ENCODE results near the gene TMEM200A. TPM values are rescaled to one million over a fixed set of nuclear protein-coding genes. Genes with fewer than 3 reads are reported as not detected.
A peak's percentile ranks its signal among the peaks of the same experiment; 100 is the strongest.

The TMEM200A gene
- total and polyA plus RNA-seq, 10 of the 15 experiments (the other 5 are each of a cell fraction or from before 2014, with no cell fraction given), result 5.5 to 12.4 (median 9.6) TPM

DNA sequence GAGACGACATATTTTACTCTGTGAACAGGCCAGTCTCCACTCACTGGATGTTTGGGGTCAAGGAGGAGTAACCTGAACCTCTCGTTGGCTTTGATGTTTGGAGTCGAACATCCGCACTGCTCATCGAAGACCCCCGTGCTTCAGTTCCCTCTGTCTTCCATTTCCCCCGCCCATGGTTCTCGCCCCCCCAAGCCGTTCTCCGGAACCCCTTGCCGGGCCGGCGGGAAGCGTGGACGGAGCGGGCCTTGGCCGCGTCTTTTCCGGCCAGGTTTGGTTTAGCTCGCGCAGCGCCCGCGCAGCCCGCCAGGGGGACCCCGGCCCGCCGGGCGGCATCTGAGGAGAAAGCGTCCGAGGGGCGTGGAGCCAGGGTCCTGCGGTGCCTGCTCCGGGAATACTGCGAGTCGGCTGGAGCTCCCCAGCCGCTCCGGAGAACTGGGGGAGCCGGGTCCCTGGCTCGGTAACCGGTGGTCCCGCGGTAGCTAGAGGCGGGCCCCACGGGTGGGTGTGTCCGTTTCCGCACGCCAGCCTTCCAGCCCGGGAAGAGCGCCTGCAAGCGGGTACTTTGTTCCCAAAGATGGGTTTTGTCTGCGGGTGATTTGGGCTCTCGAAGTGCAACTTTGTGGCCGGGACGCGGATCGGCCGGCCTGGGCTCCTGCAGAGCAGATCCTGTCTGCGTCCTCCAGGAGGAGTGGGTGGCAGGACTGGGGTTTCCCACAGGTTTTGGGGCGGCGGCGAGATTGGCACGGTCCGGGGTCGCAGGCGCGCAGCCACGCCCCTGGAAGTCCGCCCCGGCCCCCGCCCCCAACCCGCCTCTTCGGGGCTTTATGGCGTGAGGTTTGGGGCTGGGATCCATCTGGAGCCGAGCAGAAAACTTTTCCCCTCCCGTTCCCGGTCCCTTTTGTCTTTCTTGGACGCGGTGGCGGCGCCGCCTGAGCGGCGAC is at the start of gene TMEM200A (continued):
- TF ChIP-seq USF1 (IDR thresholded peaks at IDR 0.05; ENCODE audit: borderline replicate concordance, extremely low read length, insufficient read depth, low read depth, low read length) (no peak), IRF5 (IDR thresholded peaks at IDR 0.05; ENCODE audit: borderline replicate concordance) (no peak), RAD21 (IDR thresholded peaks at IDR 0.05; ENCODE audit: insufficient read depth, low read depth, low read length) (peak; percentile 56), SMAD1 (IDR thresholded peaks at IDR 0.05; ENCODE audit: low read depth, partially characterized antibody) (no peak), E2F4 (IDR thresholded peaks at IDR 0.05; ENCODE audit: low read depth, low read length) (no peak), PRDM15 (CRISPR knock-in tag; IDR thresholded peaks at IDR 0.05) (no peak), RB1 (IDR thresholded peaks at IDR 0.05; ENCODE audit: borderline replicate concordance) (0 out of 2 replicates have a peak, but pooled peaks have one; percentile 36), STAT1 (conservative IDR thresholded peaks at IDR 0.05) (no peak), ASH2L (IDR thresholded peaks at IDR 0.05; ENCODE audit: borderline replicate concordance, low read depth) (no peak), POLR2AphosphoS2 (IDR thresholded peaks at IDR 0.05; ENCODE audit: low read depth, low read length) (no peak), NFYA (IDR thresholded peaks at IDR 0.05; ENCODE audit: borderline replicate concordance, low read depth, low read length) (no peak), MLLT1 (IDR thresholded peaks at IDR 0.05) (0 out of 2 replicates have a peak, but pooled peaks have one; percentile 29), PML (IDR thresholded peaks at IDR 0.05; ENCODE audit: low read length) (no peak), MYB (IDR thresholded peaks at IDR 0.05; ENCODE audit: borderline replicate concordance, low read depth, low read length) (no peak), NBN (IDR thresholded peaks at IDR 0.05) (no peak), EGR1 (IDR thresholded peaks at IDR 0.05; ENCODE audit: borderline replicate concordance in 1 of 2, low read depth in 2 of 2, low read length in 2 of 2) (0 out of 3 replicates have a peak, but pooled peaks of 1 of the 2 experiments have one; percentile 26), PKNOX1 (IDR thresholded peaks at IDR 0.05) (no peak), MYC (IDR thresholded peaks at IDR 0.05; ENCODE audit: insufficient read depth, insufficient read length, insufficient replicate concordance, low read length, severe bottlenecking) (no peak)
